Endometrial microvascular endothelial cells (primary cell): ENCODE data around the gene SUV39H1. TPM values are rescaled to one million over a fixed set of nuclear protein-coding genes. Genes with fewer than 3 reads are reported as not detected.

ENCODE experiments used
- in situ Hi-C: cut with HindIII; loops from 2 replicates; pipeline ENCODE4 v1.10.0; 2017; ENCODE audit warnings: low sequenced_read_pairs, low pct_unique_long_range_greater_than_20kb; ENCODE audit errors: inconsistent ontology term
- total RNA-seq: library from RNA; depleted of rRNA; stranded (reverse); fragments of >200 nt; gene quantifications from one replicate; pipeline ENCODE4 v1.2.3, GENCODE V29; 2015; ENCODE audit errors: inconsistent ontology term

SUV39H1 gene
- total RNA-seq, 1 donor from 2014 or later: 25.3 TPM

- in situ Hi-C loops: no loop called here
These were observed 51.0 kb downstream of the SUV39H1 start for GRCh38 chrX:48747415-48748016.

GRCh38 chrX:48749182-48749581, 52.6 kb downstream of the SUV39H1 start:
- in situ Hi-C loops: no loop called here

GRCh38 chrX:48751343-48751742, 54.8 kb downstream of the SUV39H1 start:
- in situ Hi-C loops: no loop called here

- in situ Hi-C loops: no loop called here
These were observed 56.0 kb downstream of the SUV39H1 start for GRCh38 chrX:48752498-48752897.

GRCh38 chrX:48753708-48754228, 57.2 kb downstream of the SUV39H1 start:
- in situ Hi-C loops: no loop called here

- in situ Hi-C loops: no loop called here
These were observed 57.7 kb downstream of the SUV39H1 start for GRCh38 chrX:48754238-48754637.

Other genes with a start within 250 kb of the SUV39H1 start
- 39.5 TPM for gene SLC38A5, start 226.5 kb upstream of the SUV39H1 start, total RNA-seq
- gene FTSJ1, start 220.5 kb upstream of the SUV39H1 start, total RNA-seq: 93.7 TPM
- gene PORCN, start 187.7 kb upstream of the SUV39H1 start, total RNA-seq: 17.7 TPM
- 61.0 TPM for gene EBP, start 174.9 kb upstream of the SUV39H1 start, total RNA-seq
- 16.3 TPM for gene TBC1D25, start 157.0 kb upstream of the SUV39H1 start, total RNA-seq
- gene RBM3, start 122.2 kb upstream of the SUV39H1 start, total RNA-seq: 339 TPM
- 120 TPM for gene WDR13, start 99.2 kb upstream of the SUV39H1 start, total RNA-seq
- not detected for gene WAS, start 12.9 kb upstream of the SUV39H1 start, total RNA-seq
- gene GLOD5, start 65.0 kb downstream of the SUV39H1 start, total RNA-seq: not detected
- not detected for gene GATA1, start 89.9 kb downstream of the SUV39H1 start, total RNA-seq
- gene HDAC6, start 105.3 kb downstream of the SUV39H1 start, total RNA-seq: 59.2 TPM
- gene ERAS, start 129.8 kb downstream of the SUV39H1 start, total RNA-seq: not detected
- not detected for gene PCSK1N, start 138.9 kb downstream of the SUV39H1 start, total RNA-seq
- 58.7 TPM for gene TIMM17B, start 201.0 kb downstream of the SUV39H1 start, total RNA-seq
- gene PQBP1, start 201.2 kb downstream of the SUV39H1 start, total RNA-seq: 68.3 TPM
- gene SLC35A2, start 214.9 kb downstream of the SUV39H1 start, total RNA-seq: 27.4 TPM
- gene PIM2, start 222.3 kb downstream of the SUV39H1 start, total RNA-seq: 5.3 TPM